ENCODE measurements around the gene GFRA4.
A peak's percentile ranks its signal among the peaks of the same experiment; 100 is the strongest.
"Not testable (repeated sequence)": the region's sequence is repeated elsewhere in the genome, so short reads cannot be mapped to it uniquely, and the experiment has no call there.

Gene GFRA4

DNA sequence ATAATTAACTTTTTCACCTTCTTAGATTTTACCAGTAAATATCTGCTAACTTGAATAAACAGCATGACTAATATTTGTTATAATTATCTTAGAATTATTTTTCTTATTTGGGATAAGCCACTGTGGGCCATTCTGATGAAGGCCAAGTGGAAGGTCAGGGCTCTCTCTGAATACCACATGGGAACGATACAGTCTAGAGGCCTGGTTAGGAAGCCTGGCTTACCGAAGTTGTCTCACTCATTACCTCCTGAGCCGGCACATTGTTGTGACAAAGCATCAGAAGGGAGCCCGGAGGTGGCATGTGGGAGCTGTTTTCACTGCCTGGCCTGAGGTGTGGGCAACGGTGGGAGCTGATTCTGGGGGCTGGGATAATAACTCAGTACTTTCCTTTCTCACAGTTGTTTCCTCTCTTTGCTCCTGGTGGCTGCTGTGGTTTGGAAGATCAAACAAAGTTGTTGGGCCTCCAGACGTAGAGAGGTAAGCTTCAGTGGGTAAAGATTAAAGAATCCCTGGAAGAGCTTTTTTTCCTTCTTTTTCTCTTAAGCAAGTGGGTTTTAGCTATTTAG is 29.2 kb downstream of the GFRA4 start:
- peak; percentile 53 for DNase-seq (ENCODE audit: low read depth, low spot score)
- H3K4me3 ChIP-seq (ENCODE audit: low read length), result no peak overlapping the region

GRCh38 chr20:3632311-3633004 is 30.7 kb downstream of the GFRA4 start:
- DNase-seq (ENCODE audit: low read depth, low spot score), result no peak
- no peak overlapping the region for H3K4me3 ChIP-seq (ENCODE audit: low read length)

GRCh38 chr20:3631534-3631933 is 31.7 kb downstream of the GFRA4 start:
- H3K4me3 ChIP-seq (ENCODE audit: low read length), result no peak overlapping the region
- no peak for DNase-seq (ENCODE audit: low read depth, low spot score)

DNA sequence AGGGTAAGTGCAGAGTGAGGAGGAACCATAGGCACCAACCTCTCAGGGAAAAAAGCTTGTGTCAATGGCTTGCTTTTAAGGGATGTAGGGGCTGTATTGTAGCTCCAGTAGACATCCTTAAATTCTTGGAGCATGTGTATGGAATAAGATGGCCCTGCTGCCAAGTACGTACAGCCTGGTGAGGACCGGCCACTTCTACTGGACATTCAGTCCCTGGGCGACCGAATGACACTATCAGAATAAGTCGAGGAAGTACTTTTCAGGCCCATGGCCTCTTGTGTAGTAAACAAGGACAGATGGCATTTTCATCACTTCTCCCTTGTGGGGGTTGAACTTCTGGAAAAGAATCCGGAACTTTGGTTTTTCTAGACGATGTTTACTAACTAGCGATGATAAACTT is 32.8 kb downstream of the GFRA4 start:
- no peak for DNase-seq (ENCODE audit: low read depth, low spot score)
- H3K4me3 ChIP-seq (ENCODE audit: low read length), result no peak overlapping the region

DNA sequence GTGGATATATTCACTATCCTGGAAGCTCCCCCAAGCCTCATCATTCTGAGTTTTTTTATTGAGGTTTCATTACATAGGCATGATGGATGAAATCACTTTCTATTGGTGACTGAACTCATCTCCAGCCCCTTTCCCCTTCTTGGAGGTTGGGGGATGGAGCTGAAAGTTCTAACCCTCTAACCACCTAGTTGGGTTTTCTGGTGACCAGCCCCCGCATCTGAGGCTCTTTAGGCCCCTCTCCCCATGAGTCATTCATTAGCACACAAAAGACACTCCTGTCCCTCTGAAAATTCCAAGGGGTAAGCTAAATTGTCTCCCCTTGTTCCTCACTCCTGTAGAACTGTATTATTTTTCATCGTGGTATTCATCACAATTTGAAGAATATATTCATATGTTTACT is 33.3 kb downstream of the GFRA4 start:
- no peak overlapping the region for H3K4me3 ChIP-seq (ENCODE audit: low read length)

GRCh38 chr20:3628502-3629314 is 34.5 kb downstream of the GFRA4 start:
- no peak for DNase-seq (ENCODE audit: low read depth, low spot score)
- H3K4me3 ChIP-seq (ENCODE audit: low read length), result no peak overlapping the region

More for the DNA sequence above, 33.3 kb downstream of the GFRA4 start:
- no peak for DNase-seq (ENCODE audit: low read depth, low spot score)

- no peak overlapping the region for H3K4me3 ChIP-seq (ENCODE audit: low read length)
- no peak for DNase-seq (ENCODE audit: low read depth, low spot score)
These were observed 35.7 kb downstream of the GFRA4 start for GRCh38 chr20:3627476-3627875.

- no peak overlapping the region for H3K4me3 ChIP-seq (ENCODE audit: low read length)
- DNase-seq (ENCODE audit: low read depth, low spot score), result no peak
These were observed 40.8 kb downstream of the GFRA4 start for GRCh38 chr20:3622406-3622805.

DNA sequence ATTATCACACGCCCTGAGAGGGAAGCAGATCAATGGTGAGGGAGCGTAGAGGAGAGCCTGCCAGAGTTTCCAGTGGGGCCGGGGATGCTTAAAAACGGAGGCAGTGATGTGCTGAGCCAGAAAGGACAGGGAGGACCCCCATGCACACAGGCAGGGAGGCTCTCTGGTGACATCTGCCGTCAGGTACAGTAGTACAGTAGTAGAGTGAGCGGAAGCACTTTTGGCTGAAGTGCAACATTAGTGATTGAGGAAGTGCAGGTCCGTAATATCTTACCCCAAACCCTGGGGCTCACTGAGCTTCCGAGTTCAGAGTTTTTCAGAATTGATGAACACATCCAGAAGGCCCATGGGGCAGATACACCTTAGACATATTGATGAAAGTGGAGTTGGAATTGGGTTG is 42.1 kb downstream of the GFRA4 start:
- H3K4me3 ChIP-seq (ENCODE audit: low read length), result no peak overlapping the region
- DNase-seq (ENCODE audit: low read depth, low spot score), result no peak

DNA sequence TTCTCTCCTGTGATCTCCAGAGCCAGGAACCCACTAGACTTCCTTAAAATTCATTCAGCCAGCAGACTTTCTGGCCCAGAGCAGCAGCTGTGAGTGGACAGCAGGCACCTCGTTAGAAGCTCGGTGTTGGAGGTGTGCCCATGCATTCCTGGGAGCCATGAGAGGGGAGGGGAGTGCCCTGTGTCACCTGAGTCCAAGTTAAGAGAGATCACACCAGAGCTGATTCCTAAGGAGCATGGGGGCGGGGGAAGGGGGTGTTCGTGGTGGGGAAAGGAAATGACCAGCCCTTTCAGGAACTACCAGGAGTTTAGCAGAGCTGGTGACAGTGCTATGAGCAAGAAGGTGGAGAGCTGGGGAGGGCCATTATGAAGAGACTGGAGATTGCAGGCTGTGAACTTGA is 46.9 kb downstream of the GFRA4 start:
- DNase-seq (ENCODE audit: low read depth, low spot score), result no peak
- no peak overlapping the region for H3K4me3 ChIP-seq (ENCODE audit: low read length)

DNA sequence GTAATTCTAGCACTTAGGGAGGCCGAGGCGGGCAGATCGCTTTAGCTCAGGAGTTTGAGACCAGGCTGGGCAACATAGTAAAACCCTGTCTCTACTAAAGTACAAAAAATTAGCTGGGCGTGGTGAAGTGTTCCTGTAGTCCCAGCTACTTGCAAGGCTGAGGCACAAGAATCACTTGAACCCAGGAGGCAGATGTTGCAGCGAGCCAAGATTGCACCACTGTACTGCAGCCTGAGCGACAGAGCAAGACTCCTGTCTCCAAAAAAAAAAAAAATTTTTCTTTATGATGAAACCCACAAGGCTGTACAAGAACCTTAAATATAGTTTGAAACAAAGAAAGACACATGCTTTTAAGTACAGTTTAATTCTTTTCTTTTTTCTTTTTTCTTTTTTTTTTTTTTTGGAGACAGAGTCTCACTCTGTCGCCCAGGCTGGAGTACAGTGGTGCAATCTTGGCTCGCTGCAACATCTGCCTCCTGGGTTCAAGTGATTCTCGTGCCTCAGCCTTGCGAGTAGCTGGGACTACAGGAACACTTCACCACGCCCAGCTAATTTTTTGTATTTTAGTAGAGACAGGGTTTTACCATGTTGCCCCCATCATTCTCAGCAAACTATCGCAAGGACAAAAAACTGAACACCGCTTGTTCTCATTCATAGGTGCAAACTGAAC is 47.9 kb downstream of the GFRA4 start:
- DNase-seq (ENCODE audit: low read depth, low spot score); H3K4me3 ChIP-seq (ENCODE audit: low read length): not testable (repeated sequence)

- DNase-seq (ENCODE audit: low read depth, low spot score), result no peak
- H3K4me3 ChIP-seq (ENCODE audit: low read length), result no peak overlapping the region
These were observed 48.7 kb downstream of the GFRA4 start for GRCh38 chr20:3614466-3614865.

GRCh38 chr20:3613821-3614440 is 49.3 kb downstream of the GFRA4 start:
- DNase-seq (ENCODE audit: low read depth, low spot score), result no peak
- H3K4me3 ChIP-seq (ENCODE audit: low read length), result no peak overlapping the region

DNA sequence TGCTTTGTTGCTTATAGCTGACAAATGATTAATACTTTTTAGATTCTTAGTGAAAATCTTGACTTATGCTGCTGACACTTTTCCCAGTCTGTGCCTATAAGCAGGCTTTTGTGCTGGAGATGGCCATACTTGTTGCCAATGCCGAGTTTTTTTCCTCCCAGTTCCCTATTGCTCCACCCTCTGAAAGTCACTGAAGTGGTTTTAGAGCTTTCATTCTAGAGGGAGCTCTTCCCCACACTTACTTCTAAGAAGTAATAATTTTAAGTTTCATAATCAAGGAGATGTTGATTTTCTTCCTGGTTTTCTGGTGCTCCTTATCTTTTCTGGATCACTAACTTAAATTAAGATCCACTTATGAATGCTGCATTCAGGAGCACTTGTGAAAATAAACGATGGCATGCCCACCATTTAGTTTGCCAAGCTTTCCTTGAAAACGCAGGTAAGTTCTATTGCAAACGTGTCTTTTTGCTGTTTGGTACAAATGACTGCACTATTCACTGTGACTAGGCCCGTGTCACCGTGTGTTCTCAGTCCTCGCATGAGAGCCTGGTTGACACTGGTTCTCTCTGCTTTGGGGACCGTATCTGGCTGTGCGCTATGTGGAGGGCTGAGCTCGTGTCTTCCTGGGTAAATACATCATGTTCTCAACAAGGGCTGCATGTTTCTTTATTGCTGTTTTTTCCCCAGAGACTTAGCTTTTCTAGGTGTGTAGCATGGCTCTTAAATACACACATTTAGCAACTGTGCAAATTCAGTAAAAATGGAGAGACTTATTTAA is 50.2 kb downstream of the GFRA4 start:
- no peak for DNase-seq (ENCODE audit: low read depth, low spot score)
- no peak overlapping the region for H3K4me3 ChIP-seq (ENCODE audit: low read length)

DNA sequence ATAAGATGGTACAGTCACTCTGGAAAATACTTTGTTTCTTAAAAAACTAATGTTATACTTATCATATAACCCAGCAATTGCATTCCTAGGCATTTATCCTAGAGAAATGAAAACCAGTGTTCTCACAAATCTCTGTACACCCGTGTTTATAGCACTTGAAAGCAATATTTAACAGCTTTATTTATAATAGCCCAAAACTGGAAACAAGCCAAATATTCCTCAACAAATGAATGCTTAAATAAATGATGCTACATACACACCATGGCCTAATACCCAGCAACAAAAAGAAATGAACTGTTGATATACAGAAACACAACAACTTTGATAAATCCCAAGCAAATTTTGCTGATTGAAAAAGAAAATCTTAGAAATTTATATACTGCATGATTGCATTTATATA is 51.3 kb downstream of the GFRA4 start:
- H3K4me3 ChIP-seq (ENCODE audit: low read length), result no peak overlapping the region
- DNase-seq (ENCODE audit: low read depth, low spot score), result no peak

Data from Jurkat, Clone E6-1 (cell line).